Ishikawa (cell line): ENCODE data around the gene PRKCZ.

Experiments
- EP300 ChIP-seq: IDR thresholded peaks from 2 replicates; pipeline ENCODE4 v1.6.1; 2012; ENCODE audit warnings: borderline replicate concordance
- TF ChIP-seq, protein P1 (sequence below): IDR thresholded peaks from 2 replicates; pipeline ENCODE4 v1.6.1; 2012; ENCODE audit warnings: low read depth, mild to moderate bottlenecking

DNA sequence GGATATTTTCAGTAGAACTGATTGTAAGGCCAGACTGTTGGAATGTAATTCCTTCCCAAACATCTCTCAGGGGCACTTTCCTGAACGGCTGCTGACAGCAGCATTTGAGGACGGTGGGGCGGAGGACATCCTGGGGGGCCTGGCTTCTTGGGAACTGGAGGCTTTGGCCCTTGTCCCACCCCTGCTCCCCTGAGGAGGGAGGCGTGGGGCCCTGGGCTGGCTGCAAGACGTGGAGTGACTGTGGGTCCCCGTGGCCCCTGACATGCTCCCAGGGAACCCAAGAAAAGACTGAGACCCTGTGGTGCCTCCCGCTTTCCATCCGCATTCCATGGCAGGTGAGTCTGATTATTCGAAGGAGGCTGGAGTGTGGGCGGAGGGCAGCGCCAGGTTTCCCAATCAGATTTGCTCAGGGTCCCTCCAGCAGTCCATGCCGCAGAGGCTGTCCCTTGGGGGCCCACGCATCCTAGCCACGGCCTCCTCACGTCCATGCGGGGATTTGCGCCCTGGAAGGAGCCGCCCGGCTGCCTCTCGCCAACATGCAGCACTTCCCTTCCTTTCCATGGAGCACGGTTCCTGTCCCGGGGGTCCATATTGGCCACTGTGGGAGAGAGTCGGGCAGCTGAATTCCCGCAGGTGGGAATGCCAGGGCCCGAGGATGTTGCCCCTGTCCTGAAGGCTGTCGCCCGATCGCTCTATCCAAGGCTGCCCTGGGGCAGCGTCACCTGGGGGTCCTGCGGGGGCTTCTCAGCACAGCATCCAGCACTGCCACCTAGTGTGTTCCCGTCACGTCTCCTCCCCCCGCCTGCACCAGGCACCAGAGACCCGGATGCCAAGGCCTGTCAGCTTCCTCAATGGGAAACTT lies 75.4 kb downstream of the PRKCZ start:
- no peak for TF ChIP-seq EP300
- TF ChIP-seq, protein P1, sequence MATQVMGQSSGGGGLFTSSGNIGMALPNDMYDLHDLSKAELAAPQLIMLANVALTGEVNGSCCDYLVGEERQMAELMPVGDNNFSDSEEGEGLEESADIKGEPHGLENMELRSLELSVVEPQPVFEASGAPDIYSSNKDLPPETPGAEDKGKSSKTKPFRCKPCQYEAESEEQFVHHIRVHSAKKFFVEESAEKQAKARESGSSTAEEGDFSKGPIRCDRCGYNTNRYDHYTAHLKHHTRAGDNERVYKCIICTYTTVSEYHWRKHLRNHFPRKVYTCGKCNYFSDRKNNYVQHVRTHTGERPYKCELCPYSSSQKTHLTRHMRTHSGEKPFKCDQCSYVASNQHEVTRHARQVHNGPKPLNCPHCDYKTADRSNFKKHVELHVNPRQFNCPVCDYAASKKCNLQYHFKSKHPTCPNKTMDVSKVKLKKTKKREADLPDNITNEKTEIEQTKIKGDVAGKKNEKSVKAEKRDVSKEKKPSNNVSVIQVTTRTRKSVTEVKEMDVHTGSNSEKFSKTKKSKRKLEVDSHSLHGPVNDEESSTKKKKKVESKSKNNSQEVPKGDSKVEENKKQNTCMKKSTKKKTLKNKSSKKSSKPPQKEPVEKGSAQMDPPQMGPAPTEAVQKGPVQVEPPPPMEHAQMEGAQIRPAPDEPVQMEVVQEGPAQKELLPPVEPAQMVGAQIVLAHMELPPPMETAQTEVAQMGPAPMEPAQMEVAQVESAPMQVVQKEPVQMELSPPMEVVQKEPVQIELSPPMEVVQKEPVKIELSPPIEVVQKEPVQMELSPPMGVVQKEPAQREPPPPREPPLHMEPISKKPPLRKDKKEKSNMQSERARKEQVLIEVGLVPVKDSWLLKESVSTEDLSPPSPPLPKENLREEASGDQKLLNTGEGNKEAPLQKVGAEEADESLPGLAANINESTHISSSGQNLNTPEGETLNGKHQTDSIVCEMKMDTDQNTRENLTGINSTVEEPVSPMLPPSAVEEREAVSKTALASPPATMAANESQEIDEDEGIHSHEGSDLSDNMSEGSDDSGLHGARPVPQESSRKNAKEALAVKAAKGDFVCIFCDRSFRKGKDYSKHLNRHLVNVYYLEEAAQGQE, result no peak
